AG09309 (cell line): ENCODE data around the gene ZNF410.
"Not testable (repeated sequence)": the region's sequence is repeated elsewhere in the genome, so short reads cannot be mapped to it uniquely, and the experiment has no call there.

Experiments used
- DNase-seq: peaks from one replicate; pipeline ENCODE4 v3.0.0-alpha.2; 2010; ENCODE audit warnings: low read depth
- H3K4me3 ChIP-seq: 2 replicates; pipeline ENCODE4 v1.5.1; 2011; ENCODE audit warnings: mild to moderate bottlenecking, low read depth, low read length, moderate library complexity; ENCODE audit not compliant: control insufficient read depth
- TF ChIP-seq, protein P1 (sequence below): IDR thresholded peaks from 2 replicates; pipeline ENCODE4 v1.5.1; 2011; ENCODE audit warnings: mild to moderate bottlenecking, low read depth, low read length, inconsistent platforms; ENCODE audit not compliant: insufficient read depth, control insufficient read depth; ENCODE audit errors: missing control alignments

The ZNF410 gene

DNA sequence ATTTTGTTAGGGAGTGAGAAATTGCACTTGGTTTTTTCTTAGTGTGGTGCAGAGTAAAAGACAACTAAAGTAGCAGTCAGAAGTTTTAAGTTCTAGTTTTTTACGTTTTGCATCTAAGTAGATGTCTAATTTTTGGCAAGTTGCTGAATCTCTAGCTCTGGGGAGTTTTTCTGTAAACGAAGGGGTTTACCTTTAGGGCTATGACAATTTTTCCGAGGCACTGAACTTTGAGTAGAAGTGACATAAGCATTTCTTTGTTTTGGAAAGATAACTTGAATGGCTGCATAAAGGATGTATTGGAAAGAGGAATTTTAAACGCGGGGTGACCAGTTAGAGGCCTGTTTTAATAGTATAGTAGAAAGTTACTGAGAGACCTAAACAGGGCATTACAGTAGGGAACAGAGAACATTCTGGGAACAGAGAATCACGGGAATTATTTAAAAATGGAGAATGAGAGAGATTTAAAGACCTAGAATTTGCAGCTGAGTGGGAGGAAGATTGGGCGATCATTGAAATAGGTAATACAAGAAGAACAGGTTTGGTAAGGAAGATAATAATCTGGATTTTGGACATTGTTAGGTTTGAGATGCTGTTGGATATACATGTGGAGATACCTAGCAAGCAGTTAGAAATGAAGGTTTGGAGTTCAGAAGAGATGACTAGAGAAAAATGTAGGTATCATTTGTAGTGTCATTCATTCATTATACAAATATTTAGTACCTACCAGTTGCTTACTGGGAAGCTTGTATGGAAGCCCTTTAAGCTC lies 1.2 kb downstream of the ZNF410 start:
- no peak for DNase-seq

DNA sequence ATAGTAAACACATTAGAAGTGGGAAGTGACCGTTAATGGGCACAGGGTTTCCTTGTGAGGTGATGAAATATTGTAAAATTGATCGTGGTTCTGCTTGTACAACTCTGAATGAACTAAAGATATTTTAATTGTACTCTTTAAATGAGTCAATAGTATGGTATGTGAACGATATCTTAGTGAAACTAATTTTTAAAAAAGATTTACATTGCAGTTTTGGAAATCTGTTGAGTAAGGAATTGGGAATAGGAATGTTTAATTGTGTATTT lies 1.7 kb downstream of the ZNF410 start:
- TF ChIP-seq, protein P1, sequence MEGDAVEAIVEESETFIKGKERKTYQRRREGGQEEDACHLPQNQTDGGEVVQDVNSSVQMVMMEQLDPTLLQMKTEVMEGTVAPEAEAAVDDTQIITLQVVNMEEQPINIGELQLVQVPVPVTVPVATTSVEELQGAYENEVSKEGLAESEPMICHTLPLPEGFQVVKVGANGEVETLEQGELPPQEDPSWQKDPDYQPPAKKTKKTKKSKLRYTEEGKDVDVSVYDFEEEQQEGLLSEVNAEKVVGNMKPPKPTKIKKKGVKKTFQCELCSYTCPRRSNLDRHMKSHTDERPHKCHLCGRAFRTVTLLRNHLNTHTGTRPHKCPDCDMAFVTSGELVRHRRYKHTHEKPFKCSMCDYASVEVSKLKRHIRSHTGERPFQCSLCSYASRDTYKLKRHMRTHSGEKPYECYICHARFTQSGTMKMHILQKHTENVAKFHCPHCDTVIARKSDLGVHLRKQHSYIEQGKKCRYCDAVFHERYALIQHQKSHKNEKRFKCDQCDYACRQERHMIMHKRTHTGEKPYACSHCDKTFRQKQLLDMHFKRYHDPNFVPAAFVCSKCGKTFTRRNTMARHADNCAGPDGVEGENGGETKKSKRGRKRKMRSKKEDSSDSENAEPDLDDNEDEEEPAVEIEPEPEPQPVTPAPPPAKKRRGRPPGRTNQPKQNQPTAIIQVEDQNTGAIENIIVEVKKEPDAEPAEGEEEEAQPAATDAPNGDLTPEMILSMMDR, result no peak
- H3K4me3 ChIP-seq, result peak overlapping the region; percentile 77
- DNase-seq, result no peak

More for the DNA sequence above, 1.2 kb downstream of the ZNF410 start:
- peak overlapping the region; percentile 77 for H3K4me3 ChIP-seq
- TF ChIP-seq, protein P1, result no peak

DNA sequence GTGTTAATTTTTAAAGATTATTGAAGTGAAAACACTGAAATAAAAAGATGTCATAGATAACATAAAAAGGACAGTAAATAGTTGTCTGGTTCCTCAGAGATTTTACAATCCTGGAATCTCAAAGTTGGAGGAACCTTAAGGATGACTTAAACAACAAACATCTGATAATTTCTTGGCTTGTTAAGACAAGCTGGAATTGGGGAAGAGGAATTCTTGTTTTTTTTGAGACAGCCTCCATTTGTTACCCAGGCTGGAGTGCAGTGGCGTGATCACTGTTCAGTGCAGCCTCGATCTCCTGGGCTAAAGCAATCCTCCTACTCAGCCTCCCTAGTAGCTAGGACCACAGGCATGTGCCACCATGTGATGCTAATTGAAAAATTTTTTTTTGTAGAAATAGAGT lies 2.3 kb downstream of the ZNF410 start:
- peak; percentile 42 for DNase-seq
- H3K4me3 ChIP-seq, result no peak overlapping the region
- TF ChIP-seq, protein P1, result no peak

DNA sequence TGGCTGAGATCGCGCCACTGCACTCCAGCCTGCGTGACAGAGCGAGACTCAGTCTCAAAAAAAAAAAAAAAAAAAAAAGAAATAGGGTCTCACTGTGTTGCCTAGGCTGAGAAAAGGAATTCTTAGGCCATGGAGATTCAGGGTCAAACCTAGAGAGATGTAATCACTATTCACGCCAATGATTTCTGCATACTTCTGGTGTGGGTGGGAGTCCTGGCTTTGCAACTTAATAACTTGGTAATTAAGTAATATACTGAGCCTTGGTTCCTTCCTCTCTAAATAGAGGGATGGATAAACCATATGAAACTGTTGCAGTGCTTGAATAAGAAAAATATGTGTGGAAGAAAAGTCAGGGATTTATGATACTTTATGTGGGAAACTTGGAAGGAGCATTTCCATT lies 2.7 kb downstream of the ZNF410 start:
- DNase-seq, result no peak
- TF ChIP-seq, protein P1, result no peak
- H3K4me3 ChIP-seq, result no peak overlapping the region

DNA sequence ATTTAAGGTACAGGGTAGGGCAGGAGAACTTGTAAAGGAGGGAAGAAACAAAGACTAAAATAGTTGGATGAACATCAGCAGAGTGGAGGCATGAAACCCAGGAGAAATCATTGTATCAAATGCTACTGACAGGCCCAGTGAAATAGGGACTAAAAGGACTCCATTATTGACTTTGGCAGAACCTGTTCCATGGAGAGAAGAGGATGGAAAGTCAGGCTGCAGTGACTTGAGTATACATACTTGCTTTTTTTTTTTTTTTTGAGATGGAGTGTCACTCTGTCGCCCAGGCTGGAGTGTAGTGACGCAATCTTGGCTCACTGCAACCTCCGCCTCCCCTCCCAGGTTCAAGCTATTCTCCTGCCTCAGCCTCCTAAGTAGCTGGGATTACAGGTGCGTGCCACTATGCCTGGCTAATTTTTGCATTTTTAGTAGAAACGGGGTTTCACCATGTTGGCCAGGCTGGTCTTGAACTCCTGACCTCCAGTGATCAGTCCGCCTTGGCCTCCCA lies 7.6 kb downstream of the ZNF410 start:
- H3K4me3 ChIP-seq, DNase-seq: not testable (repeated sequence)

DNA sequence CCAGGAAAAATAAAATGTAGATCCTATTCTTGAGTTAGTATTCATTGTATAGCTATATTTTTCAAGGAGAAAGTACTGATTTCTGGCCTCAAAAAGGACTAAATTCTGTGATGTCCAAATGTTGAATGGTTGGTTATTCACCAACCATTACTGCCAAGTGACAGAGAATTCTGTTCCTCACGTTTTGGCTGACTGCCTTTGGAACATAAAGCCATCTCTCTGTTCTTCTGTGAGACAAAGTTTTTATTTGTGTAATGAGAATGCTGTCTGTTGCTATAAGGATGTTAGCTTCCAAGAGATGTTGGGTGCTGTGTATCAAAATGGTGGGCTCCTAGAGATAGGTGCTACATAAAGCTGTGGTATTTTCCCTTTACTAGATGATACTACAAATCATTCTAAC lies 9.3 kb downstream of the ZNF410 start:
- TF ChIP-seq, protein P1, result no peak
- H3K4me3 ChIP-seq, result no peak overlapping the region
- no peak for DNase-seq

DNA sequence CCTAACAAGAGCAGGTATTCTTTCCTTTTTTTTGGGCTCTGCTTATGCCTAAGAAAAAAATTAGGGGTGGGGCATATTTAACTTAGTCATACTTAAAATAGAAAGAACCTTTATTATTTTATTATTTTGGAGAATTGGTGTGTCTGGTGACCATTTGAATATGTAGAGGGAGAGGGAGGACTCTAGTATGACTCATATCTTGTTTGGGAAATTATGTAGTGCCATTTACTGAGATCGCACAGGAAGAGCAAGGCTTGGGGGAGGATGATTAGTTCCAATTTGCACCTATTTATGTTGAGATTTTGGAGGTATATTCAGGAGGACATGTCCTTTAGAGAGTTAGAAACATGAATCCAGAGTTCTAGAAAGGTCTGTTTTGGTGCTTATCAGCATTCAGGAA lies 9.9 kb downstream of the ZNF410 start:
- no peak overlapping the region for H3K4me3 ChIP-seq
- DNase-seq, result no peak
- TF ChIP-seq, protein P1, result no peak
